Measurements from ENCODE around the gene DOCK3.
"Not testable (repeated sequence)": the region's sequence is repeated elsewhere in the genome, so short reads cannot be mapped to it uniquely, and the experiment has no call there.

DOCK3 gene

GRCh38 chr3:51100536-51100851, 425.8 kb downstream of the DOCK3 start:
- DNase-seq (ENCODE audit: low spot score) = no peak

- no peak for DNase-seq (ENCODE audit: low spot score)
Measured at GRCh38 chr3:51102396-51102795, 427.7 kb downstream of the DOCK3 start.

GRCh38 chr3:51106242-51106876, 431.6 kb downstream of the DOCK3 start:
- DNase-seq (ENCODE audit: low spot score) = no peak

- DNase-seq (ENCODE audit: low spot score) = no peak
Measured at GRCh38 chr3:51110586-51110985, 435.9 kb downstream of the DOCK3 start.

- DNase-seq (ENCODE audit: low spot score) = no peak
Measured at GRCh38 chr3:51122944-51123343, 448.2 kb downstream of the DOCK3 start.

- DNase-seq (ENCODE audit: low spot score) = no peak
Measured at GRCh38 chr3:51123531-51123930, 448.8 kb downstream of the DOCK3 start.

- not testable (repeated sequence) for DNase-seq (ENCODE audit: low spot score)
Measured at GRCh38 chr3:51131607-51132006, 456.9 kb downstream of the DOCK3 start.

GRCh38 chr3:51137715-51138114, 463.0 kb downstream of the DOCK3 start:
- DNase-seq (ENCODE audit: low spot score) = no peak

- DNase-seq (ENCODE audit: low spot score) = no peak
Measured at GRCh38 chr3:51139616-51140015, 464.9 kb downstream of the DOCK3 start.

GRCh38 chr3:51141573-51141972, 466.8 kb downstream of the DOCK3 start:
- peak; percentile 1 for DNase-seq (ENCODE audit: low spot score)

GRCh38 chr3:51145811-51146585, 471.3 kb downstream of the DOCK3 start:
- no peak for DNase-seq (ENCODE audit: low spot score)

- no peak for DNase-seq (ENCODE audit: low spot score)
Measured at GRCh38 chr3:51146781-51147180, 472.1 kb downstream of the DOCK3 start.

GRCh38 chr3:51156147-51156546, 481.4 kb downstream of the DOCK3 start:
- DNase-seq (ENCODE audit: low spot score) = no peak

GRCh38 chr3:51163051-51163450, 488.3 kb downstream of the DOCK3 start:
- DNase-seq (ENCODE audit: low spot score) = no peak

- DNase-seq (ENCODE audit: low spot score) = no peak
Measured at GRCh38 chr3:51173518-51174271, 499.0 kb downstream of the DOCK3 start.

GRCh38 chr3:51176923-51177322, 502.2 kb downstream of the DOCK3 start:
- DNase-seq (ENCODE audit: low spot score) = no peak

GRCh38 chr3:51186446-51186845, 511.7 kb downstream of the DOCK3 start:
- DNase-seq (ENCODE audit: low spot score) = not testable (repeated sequence)

GRCh38 chr3:51190199-51190598, 515.5 kb downstream of the DOCK3 start:
- no peak for DNase-seq (ENCODE audit: low spot score)

GRCh38 chr3:51190827-51191226, 516.1 kb downstream of the DOCK3 start:
- DNase-seq (ENCODE audit: low spot score) = no peak

GRCh38 chr3:51191768-51192167, 517.0 kb downstream of the DOCK3 start:
- no peak for DNase-seq (ENCODE audit: low spot score)

GRCh38 chr3:51198477-51198876, 523.8 kb downstream of the DOCK3 start:
- no peak for DNase-seq (ENCODE audit: low spot score)

GRCh38 chr3:51199296-51199695, 524.6 kb downstream of the DOCK3 start:
- not testable (repeated sequence) for DNase-seq (ENCODE audit: low spot score)

GRCh38 chr3:51216291-51216690, 541.6 kb downstream of the DOCK3 start:
- DNase-seq (ENCODE audit: low spot score) = no peak
